HEK293 (cell line): ENCODE data around the gene CLDN7.
A peak's percentile ranks its signal among the peaks of the same experiment; 100 is the strongest.

Experiments
- EGR2 ChIP-seq: fragments of 450-650 bp; formaldehyde crosslinking; IDR thresholded peaks from 2 replicates; pipeline ENCODE4 v1.5.1; 2016; ENCODE audit warnings: low read depth, missing biosample characterization, missing genetic modification characterization
- GLIS2 ChIP-seq: fragments of 450-650 bp; formaldehyde crosslinking; IDR thresholded peaks from 2 replicates; pipeline ENCODE4 v1.5.1; 2016; ENCODE audit warnings: missing biosample characterization, missing genetic modification characterization
- HOXA7 ChIP-seq: sonication (generic); formaldehyde crosslinking; IDR thresholded peaks from 2 replicates; pipeline ENCODE4 v1.8.1; 2022; ENCODE audit warnings: missing genetic modification reagents, borderline replicate concordance
- IKZF3 ChIP-seq: fragments of 450-650 bp; IDR thresholded peaks from 2 replicates; pipeline ENCODE4 v1.5.0; 2018; ENCODE audit warnings: missing biosample characterization, mild to moderate bottlenecking, missing genetic modification characterization, moderate library complexity
- SALL2 ChIP-seq: fragments of 450-650 bp; formaldehyde crosslinking; IDR thresholded peaks from 2 replicates; pipeline ENCODE4 v1.5.0; 2017; ENCODE audit warnings: missing biosample characterization, mild to moderate bottlenecking, missing genetic modification characterization, borderline replicate concordance
- ZBTB7A ChIP-seq: fragments of 450-650 bp; formaldehyde crosslinking; IDR thresholded peaks from 2 replicates; pipeline ENCODE4 v1.5.1; 2016; ENCODE audit warnings: low read depth, missing biosample characterization, missing genetic modification characterization
- ZEB2 ChIP-seq: fragments of 450-650 bp; formaldehyde crosslinking; IDR thresholded peaks from 2 replicates; pipeline ENCODE4 v1.5.1; 2016; ENCODE audit warnings: missing biosample characterization, missing genetic modification characterization
- ZNF175 ChIP-seq: fragments of 450-650 bp; formaldehyde crosslinking; IDR thresholded peaks from 2 replicates; pipeline ENCODE4 v1.5.1; 2016; ENCODE audit warnings: missing biosample characterization, missing genetic modification characterization
- ZNF354C ChIP-seq: fragments of 450-650 bp; formaldehyde crosslinking; IDR thresholded peaks from 2 replicates; pipeline ENCODE4 v1.5.1; 2016; ENCODE audit warnings: missing biosample characterization, missing genetic modification characterization, low read depth, borderline replicate concordance
- ZNF398 ChIP-seq: fragments of 450-650 bp; formaldehyde crosslinking; IDR thresholded peaks from 2 replicates; pipeline ENCODE4 v1.5.1; 2017; ENCODE audit warnings: missing biosample characterization, missing genetic modification characterization
- ZNF423 ChIP-seq: fragments of 450-650 bp; formaldehyde crosslinking; IDR thresholded peaks from 2 replicates; pipeline ENCODE4 v1.5.1; 2016; ENCODE audit warnings: missing biosample characterization, missing genetic modification characterization
- ZNF510 ChIP-seq: fragments of 450-650 bp; formaldehyde crosslinking; IDR thresholded peaks from 2 replicates; pipeline ENCODE4 v1.5.1; 2018; ENCODE audit warnings: mild to moderate bottlenecking, missing genetic modification characterization, missing biosample characterization; ENCODE audit not compliant: insufficient replicate concordance
- ZNF548 ChIP-seq: fragments of 450-650 bp; formaldehyde crosslinking; IDR thresholded peaks from 2 replicates; pipeline ENCODE4 v1.5.1; 2016; ENCODE audit warnings: missing biosample characterization, missing genetic modification characterization
- ZNF555 ChIP-seq: fragments of 450-650 bp; formaldehyde crosslinking; conservative IDR thresholded peaks from 2 replicates; pipeline ENCODE4 v1.5.1; 2017; ENCODE audit warnings: missing biosample characterization, mild to moderate bottlenecking, missing genetic modification characterization, inconsistent platforms
- ZNF624 ChIP-seq: fragments of 450-650 bp; formaldehyde crosslinking; IDR thresholded peaks from 2 replicates; pipeline ENCODE4 v1.5.1; 2017; ENCODE audit warnings: missing biosample characterization, missing genetic modification characterization
- ZNF701 ChIP-seq: fragments of 450-650 bp; formaldehyde crosslinking; IDR thresholded peaks from 2 replicates; pipeline ENCODE4 v1.5.1; 2016; ENCODE audit warnings: missing biosample characterization, missing genetic modification characterization
- ZNF747 ChIP-seq: fragments of 450-650 bp; formaldehyde crosslinking; IDR thresholded peaks from 2 replicates; pipeline ENCODE4 v1.5.1; 2016; ENCODE audit warnings: missing biosample characterization, missing genetic modification characterization
- ZNF76 ChIP-seq: fragments of 450-650 bp; formaldehyde crosslinking; IDR thresholded peaks from 2 replicates; pipeline ENCODE4; 2016; ENCODE audit warnings: low read depth, missing biosample characterization, missing genetic modification characterization, borderline replicate concordance
- ZNF776 ChIP-seq: fragments of 450-650 bp; formaldehyde crosslinking; IDR thresholded peaks from 2 replicates; pipeline ENCODE4 v1.5.0; 2017; ENCODE audit warnings: missing biosample characterization, missing genetic modification characterization, borderline replicate concordance
- ZSCAN4 ChIP-seq: fragments of 450-650 bp; formaldehyde crosslinking; IDR thresholded peaks from 2 replicates; pipeline ENCODE4 v1.5.1; 2017; ENCODE audit warnings: missing biosample characterization, missing genetic modification characterization
- TF ChIP-seq, protein P1 (sequence below): IDR thresholded peaks from 2 replicates; pipeline ENCODE4 v1.6.1; 2011; ENCODE audit warnings: mild to moderate bottlenecking, low read depth, low read length, borderline replicate concordance
- TF ChIP-seq, protein P2 (sequence below): fragments of 450-650 bp; formaldehyde crosslinking; IDR thresholded peaks from 2 replicates; pipeline ENCODE4 v1.5.1; 2016; ENCODE audit warnings: missing biosample characterization, missing genetic modification characterization, borderline replicate concordance
- TF ChIP-seq, protein P3 (sequence below): fragments of 450-650 bp; formaldehyde crosslinking; IDR thresholded peaks from 2 replicates; pipeline ENCODE4 v1.5.1; 2016; ENCODE audit warnings: missing biosample characterization, missing genetic modification characterization
- TF ChIP-seq, protein P4 (sequence below): fragments of 450-650 bp; formaldehyde crosslinking; optimal IDR thresholded peaks from 2 replicates; pipeline ENCODE3; 2016; ENCODE audit warnings: missing biosample characterization, mild to moderate bottlenecking, missing genetic modification characterization
- TF ChIP-seq, protein P5 (sequence below): fragments of 450-650 bp; formaldehyde crosslinking; IDR thresholded peaks from 2 replicates; pipeline ENCODE4 v1.5.1; 2016; ENCODE audit warnings: missing biosample characterization, missing genetic modification characterization

Gene CLDN7

DNA sequence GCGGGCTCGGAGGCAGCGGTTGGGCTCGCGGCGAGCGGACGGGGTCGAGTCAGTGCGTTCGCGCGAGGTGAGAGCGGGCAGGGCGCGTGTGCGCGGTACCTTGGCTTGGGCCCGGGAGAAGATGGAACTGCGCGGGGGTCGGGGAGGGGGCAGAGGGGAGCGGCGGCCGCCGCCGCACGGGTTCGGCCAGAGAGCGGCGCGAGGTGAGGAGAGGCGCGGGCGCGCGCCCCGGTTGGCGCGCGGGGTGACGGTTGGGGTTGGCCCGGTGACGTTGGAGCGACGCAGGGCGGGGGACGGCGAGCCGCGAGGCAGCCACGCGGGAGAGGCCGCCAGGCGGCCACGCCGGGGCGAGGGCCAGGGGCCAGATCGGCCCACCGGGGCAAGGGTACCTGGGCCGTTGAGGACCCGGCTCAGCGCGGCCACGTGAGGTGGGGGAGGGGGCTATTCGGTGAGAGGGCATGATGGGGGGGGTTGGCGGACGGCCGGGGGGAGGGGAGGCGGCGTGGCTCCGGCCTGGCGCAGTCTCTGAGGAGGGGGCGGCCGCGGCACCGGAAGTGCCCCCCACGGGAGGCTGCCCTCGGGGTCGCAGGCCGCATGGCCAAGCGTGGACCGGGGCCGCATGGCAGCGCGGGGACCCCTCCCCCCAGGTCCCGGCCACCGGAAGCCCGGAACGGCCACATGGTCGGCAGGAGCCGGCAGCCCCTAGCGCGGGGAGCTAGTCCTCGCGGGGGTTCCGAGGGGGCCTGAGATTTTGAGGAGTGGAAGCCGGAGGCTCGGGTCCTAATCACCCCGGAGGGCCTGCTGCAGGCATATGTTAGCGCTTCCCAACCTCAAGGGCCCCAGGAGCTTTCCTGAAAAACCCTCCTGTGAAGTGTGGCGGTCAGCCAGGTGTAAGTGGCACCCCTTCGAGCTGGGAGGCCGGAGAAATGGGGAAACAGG, 45.7 kb upstream of the CLDN7 start (continued):
- no peak for TF ChIP-seq ZNF175
- TF ChIP-seq ZNF510 (tag by site-specific recombination), result no peak
- peak; percentile 92 for TF ChIP-seq GLIS2
- TF ChIP-seq EGR2 (tag by site-specific recombination), result no peak
- no peak for TF ChIP-seq ZNF701 (tag by site-specific recombination)
- no peak for TF ChIP-seq ZNF776
- TF ChIP-seq ZNF76 (tag by site-specific recombination), result no peak; the same call in 1 of the 2 replicates
- TF ChIP-seq ZSCAN4 (tag by site-specific recombination), result no peak
- TF ChIP-seq, protein P1, sequence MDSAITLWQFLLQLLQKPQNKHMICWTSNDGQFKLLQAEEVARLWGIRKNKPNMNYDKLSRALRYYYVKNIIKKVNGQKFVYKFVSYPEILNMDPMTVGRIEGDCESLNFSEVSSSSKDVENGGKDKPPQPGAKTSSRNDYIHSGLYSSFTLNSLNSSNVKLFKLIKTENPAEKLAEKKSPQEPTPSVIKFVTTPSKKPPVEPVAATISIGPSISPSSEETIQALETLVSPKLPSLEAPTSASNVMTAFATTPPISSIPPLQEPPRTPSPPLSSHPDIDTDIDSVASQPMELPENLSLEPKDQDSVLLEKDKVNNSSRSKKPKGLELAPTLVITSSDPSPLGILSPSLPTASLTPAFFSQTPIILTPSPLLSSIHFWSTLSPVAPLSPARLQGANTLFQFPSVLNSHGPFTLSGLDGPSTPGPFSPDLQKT, result no peak
- TF ChIP-seq ZNF555 (tag by site-specific recombination), result no peak
- no peak for TF ChIP-seq ZNF354C (tag by site-specific recombination)
- no peak for TF ChIP-seq HOXA7 (CRISPR knock-in tag)
- TF ChIP-seq, protein P2, sequence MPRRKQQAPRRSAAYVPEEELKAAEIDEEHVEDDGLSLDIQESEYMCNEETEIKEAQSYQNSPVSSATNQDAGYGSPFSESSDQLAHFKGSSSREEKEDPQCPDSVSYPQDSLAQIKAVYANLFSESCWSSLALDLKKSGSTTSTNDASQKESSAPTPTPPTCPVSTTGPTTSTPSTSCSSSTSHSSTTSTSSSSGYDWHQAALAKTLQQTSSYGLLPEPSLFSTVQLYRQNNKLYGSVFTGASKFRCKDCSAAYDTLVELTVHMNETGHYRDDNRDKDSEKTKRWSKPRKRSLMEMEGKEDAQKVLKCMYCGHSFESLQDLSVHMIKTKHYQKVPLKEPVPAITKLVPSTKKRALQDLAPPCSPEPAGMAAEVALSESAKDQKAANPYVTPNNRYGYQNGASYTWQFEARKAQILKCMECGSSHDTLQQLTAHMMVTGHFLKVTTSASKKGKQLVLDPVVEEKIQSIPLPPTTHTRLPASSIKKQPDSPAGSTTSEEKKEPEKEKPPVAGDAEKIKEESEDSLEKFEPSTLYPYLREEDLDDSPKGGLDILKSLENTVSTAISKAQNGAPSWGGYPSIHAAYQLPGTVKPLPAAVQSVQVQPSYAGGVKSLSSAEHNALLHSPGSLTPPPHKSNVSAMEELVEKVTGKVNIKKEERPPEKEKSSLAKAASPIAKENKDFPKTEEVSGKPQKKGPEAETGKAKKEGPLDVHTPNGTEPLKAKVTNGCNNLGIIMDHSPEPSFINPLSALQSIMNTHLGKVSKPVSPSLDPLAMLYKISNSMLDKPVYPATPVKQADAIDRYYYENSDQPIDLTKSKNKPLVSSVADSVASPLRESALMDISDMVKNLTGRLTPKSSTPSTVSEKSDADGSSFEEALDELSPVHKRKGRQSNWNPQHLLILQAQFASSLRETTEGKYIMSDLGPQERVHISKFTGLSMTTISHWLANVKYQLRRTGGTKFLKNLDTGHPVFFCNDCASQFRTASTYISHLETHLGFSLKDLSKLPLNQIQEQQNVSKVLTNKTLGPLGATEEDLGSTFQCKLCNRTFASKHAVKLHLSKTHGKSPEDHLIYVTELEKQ, result no peak
- TF ChIP-seq, protein P3, sequence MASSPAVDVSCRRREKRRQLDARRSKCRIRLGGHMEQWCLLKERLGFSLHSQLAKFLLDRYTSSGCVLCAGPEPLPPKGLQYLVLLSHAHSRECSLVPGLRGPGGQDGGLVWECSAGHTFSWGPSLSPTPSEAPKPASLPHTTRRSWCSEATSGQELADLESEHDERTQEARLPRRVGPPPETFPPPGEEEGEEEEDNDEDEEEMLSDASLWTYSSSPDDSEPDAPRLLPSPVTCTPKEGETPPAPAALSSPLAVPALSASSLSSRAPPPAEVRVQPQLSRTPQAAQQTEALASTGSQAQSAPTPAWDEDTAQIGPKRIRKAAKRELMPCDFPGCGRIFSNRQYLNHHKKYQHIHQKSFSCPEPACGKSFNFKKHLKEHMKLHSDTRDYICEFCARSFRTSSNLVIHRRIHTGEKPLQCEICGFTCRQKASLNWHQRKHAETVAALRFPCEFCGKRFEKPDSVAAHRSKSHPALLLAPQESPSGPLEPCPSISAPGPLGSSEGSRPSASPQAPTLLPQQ (tag by site-specific recombination), result no peak
- TF ChIP-seq ZNF747 (tag by site-specific recombination), result no peak
- TF ChIP-seq ZNF624 (tag by site-specific recombination), result no peak
- TF ChIP-seq ZNF423 (tag by site-specific recombination), result no peak
- no peak for TF ChIP-seq ZNF548
- no peak for TF ChIP-seq SALL2 (tag by site-specific recombination)
- TF ChIP-seq, protein P4, sequence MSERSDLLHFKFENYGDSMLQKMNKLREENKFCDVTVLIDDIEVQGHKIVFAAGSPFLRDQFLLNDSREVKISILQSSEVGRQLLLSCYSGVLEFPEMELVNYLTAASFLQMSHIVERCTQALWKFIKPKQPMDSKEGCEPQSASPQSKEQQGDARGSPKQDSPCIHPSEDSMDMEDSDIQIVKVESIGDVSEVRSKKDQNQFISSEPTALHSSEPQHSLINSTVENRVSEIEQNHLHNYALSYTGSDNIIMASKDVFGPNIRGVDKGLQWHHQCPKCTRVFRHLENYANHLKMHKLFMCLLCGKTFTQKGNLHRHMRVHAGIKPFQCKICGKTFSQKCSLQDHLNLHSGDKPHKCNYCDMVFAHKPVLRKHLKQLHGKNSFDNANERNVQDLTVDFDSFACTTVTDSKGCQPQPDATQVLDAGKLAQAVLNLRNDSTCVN, result peak; percentile 79
- TF ChIP-seq ZBTB7A (tag by site-specific recombination), result no peak; the same call in 1 of the 2 replicates
- peak; percentile 36; the same call in 1 of the 2 replicates for TF ChIP-seq ZNF398 (tag by site-specific recombination)
- TF ChIP-seq, protein P5, sequence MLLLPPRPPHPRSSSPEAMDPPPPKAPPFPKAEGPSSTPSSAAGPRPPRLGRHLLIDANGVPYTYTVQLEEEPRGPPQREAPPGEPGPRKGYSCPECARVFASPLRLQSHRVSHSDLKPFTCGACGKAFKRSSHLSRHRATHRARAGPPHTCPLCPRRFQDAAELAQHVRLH (tag by site-specific recombination), result no peak
- TF ChIP-seq ZEB2, result peak; percentile 51; the same call in 1 of the 2 replicates
- TF ChIP-seq IKZF3 (tag by site-specific recombination), result no peak
